GM19035 (cell line): ENCODE results near the gene DOC2B.
"Not testable (repeated sequence)": the region's sequence is repeated elsewhere in the genome, so short reads cannot be mapped to it uniquely, and the experiment has no call there.

ENCODE experiments used
- ATAC-seq: cut with Tn5 transposase; IDR thresholded peaks from one replicate; pipeline ENCODE4 v1.9.1; 2021; ENCODE audit not compliant: unreplicated experiment

The DOC2B gene

DNA sequence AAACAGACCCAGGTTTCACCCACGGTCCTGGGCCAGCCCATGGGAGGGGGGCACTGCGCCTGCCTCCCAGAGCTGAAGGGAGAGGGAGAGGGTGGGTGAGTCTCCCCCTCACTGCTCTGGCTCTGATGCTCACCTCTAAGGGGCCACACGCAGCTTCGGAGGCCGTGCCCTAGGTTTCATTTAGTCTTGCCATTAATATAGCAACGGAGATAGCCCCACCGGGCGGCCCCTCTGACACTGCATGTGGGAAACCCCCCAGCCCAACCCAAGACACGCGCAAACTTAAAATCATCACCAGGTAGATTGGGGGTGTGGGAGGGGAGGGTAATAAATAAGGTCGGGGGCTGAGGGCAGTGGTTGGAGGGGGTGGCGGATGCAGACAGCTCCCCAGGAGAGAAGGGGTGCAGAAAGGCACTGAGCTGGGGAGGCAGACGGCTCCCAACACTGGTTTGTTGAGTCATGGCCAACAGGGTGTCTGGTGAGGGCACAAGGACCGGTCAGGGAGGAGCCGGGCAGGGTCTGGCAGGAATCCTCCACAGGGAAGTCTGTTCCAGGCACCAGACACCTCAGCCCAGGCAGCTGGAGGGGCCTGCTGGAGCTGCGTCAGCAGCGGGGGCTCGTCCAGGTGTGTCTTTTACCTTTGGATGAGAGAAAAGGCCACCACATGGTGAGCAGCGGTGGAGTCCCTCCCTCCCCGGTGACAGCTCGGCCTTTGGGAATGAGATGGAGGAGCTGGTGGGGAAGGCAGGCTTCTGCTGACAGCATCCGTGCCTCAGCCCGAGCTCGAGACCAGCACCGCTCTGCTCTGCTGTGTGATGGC lies 32.0 kb upstream of the DOC2B start:
- no peak for ATAC-seq

DNA sequence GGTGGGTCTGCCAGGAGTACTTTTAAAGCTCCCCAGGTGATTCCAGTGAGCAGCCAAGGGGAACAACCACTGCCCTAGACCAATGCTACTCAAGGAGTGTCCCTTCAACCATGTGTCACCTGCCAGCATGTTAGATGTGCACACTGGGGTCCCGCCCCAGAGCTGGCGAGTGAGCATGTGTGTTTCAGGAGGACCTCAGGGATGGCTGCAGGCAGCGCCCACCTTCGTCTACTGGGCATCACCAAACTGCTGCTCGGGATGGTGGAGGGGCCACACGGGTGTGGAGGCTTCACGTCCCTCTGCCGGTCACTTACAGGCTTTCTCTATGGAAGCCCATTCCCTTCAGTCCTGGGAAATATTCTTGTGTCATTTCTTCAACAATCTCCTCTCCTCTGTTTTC lies 29.0 kb upstream of the DOC2B start:
- ATAC-seq: no peak

GRCh38 chr17:208429-208828 lies 27.0 kb upstream of the DOC2B start:
- no peak for ATAC-seq

- ATAC-seq: no peak
Measured at GRCh38 chr17:207775-208174, 26.3 kb upstream of the DOC2B start.

GRCh38 chr17:206941-207560 lies 25.6 kb upstream of the DOC2B start:
- ATAC-seq: no peak

DNA sequence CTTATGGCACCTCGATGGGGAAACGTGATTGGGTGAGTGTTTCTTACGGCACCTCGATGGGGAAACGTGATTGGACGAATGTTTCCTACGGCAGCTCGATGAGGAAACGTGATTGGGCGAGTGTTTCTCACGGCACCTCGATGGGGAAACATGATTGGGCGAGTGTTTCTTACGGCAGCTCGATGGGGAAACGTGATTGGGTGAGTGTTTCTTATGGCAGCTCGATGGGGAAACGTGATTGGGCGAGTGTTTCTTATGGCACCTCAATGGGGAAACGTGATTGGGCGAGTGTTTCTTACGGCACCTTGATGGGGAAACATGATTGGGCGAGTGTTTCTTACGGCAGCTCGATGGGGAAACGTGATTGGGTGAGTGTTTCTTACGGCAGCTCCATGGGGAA lies 25.0 kb upstream of the DOC2B start:
- not testable (repeated sequence) for ATAC-seq

DNA sequence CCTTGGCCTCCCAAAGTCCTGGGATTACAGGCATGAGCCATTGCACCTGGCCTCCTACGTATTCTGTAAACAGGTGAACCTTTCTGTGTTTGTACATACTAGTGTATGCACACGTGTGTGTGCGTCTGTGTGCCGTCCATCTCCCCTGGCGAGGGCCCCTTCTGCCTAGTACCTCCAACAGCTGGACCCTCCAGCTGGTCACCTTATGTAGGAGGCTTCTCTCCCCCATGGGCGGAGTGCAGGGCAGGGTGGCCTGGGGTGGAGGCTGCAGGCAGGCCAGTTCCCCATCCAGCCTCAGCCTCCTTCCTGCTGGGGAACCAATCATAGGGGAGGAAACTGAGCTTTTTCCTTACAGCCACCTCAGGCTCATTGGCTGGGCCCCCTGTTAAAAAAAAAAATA lies 24.4 kb upstream of the DOC2B start:
- no peak for ATAC-seq

- no peak for ATAC-seq
Measured at GRCh38 chr17:205148-205669, 23.8 kb upstream of the DOC2B start.

DNA sequence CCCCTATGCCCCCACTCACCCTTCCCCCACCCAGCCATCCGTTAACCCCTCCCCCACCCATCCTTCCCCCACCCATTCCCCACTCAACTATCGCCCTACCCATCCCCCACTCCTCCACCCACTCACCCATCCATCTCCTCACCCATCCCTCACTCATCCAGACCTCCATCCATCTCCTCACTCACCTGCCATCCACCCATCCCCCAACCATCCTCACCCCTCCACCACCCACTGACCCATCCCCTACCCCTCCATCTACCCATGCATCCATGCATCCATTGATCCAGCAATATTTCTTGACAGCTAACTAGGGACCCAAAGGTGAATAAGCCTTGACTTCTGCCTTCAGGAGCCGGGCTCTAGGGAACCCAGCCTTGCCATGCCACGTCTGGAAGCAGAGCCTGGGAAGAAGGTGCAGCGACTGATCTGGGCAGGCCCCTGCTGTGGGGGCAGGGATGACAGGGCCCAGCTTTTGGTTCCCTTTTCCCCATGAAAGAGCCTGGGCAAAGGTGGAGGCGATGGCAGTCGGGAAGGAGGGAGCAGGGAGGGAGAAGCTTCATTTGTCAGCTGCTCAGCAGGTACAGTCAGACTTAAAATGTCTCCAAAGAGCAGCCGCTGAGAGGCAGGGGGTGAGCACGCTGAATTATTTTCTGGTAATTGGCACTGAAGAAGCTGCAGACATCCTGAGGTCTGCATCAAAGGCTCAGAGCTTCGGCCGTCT lies 23.1 kb upstream of the DOC2B start:
- no peak for ATAC-seq

- ATAC-seq: no peak
Measured at GRCh38 chr17:202501-202951, 21.1 kb upstream of the DOC2B start.

- ATAC-seq: not testable (repeated sequence)
Measured at GRCh38 chr17:201736-202135, 20.3 kb upstream of the DOC2B start.

GRCh38 chr17:201257-201656 lies 19.8 kb upstream of the DOC2B start:
- not testable (repeated sequence) for ATAC-seq

GRCh38 chr17:200586-200985 lies 19.1 kb upstream of the DOC2B start:
- ATAC-seq: no peak

DNA sequence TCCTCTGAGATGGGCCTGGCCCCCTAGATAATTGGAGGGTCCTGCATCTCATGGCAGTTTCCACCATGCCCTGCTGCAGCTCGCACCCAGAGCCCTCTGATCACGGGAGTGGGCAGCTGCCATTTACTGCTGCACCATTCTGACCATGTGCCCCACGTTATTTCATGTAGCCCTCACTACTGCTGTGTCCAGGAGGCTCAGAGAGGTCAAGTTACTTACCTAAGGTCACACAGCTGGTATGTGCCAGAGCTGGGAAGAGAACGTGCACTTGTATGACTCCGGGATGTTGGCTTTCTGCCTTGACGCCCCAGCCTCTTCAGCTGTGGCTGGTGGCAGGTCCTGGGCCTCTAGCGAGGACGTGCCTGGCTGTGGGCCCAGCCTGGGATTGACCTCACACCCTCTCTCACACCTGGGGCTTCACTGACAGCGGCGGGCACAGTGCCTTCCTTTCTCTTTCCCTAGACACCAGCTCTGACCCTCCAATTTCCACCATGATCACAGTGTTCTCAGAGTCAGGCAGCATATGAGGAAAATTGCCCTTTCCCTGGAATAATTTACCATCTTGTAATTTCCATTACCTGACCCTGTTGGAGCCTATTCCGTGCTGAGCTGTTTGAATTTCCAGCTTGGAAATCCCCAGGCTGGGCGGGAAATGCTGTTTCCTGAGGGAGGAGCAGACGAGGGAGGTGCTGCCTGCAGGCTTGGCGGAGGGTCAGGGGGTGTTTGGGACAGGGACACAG lies 18.5 kb upstream of the DOC2B start:
- no peak for ATAC-seq

DNA sequence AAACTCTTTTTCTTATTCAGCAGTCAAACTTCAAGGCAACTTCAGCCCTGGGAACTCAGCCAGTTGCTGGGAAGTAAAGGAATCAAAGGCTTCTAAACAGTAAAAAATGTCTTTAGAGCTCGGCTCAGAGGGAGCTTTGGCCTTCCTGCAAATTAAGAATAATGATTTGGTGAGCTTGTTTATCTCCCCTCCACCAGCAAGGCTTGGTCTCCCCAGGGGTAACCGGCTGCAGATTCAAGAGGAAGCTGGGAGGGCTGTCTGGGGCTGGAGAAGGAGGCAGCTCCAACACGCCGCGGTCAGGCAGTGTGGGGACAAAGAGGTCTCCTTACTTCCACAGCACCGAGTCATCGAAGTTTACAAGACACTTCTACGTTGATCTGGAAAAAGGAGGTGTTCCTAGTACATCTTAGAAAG lies 17.7 kb upstream of the DOC2B start:
- no peak for ATAC-seq

DNA sequence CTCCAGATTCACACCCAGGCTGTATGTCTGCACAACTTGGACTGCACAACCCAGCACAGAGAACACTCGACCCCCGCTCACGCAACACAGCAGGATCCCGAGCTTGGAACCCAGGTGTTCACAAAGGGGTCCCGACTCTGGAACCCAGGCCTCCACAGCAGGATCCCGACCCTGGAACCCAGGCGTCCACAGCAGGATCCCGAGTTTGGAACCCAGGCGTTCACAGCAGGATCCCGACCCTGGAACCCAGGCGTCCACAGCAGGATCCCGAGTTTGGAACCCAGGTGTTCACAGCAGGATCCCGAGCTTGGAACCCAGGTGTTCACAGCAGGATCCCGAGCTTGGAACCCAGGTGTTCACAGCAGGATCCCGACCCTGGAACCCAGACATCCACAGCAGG lies 16.8 kb upstream of the DOC2B start:
- not testable (repeated sequence) for ATAC-seq

DNA sequence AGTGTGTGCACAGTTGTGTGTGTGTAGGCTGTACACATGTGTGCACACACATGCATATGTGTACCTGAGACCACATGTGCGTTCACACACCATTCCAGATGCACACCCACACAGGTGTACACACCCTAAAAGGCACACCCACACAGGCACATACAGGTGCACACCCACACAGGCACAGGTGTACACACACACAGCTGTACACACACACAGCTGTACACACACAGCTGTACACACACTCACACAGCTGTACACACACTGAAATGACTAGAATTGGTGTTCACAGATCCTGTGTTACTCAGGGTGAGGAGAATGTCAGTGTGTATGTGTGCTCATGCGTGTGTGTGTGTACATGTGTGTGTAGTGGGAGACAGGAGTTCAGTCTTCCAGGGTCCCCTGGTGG lies 15.9 kb upstream of the DOC2B start:
- no peak for ATAC-seq

GRCh38 chr17:194828-195602 lies 13.6 kb upstream of the DOC2B start:
- no peak for ATAC-seq

- ATAC-seq: no peak
Measured at GRCh38 chr17:193841-194806, 12.7 kb upstream of the DOC2B start.
